Activated CD4-positive, alpha-beta T cell treated with anti-CD3 and anti-CD28 coated beads, Interleukin-2, amount 50 U/mL, for 48 hours (primary cell): ENCODE data around the gene XYLT2.
"Not testable (repeated sequence)": the region's sequence is repeated elsewhere in the genome, so short reads cannot be mapped to it uniquely, and the experiment has no call there.

Experiments
- DNase-seq, 2 experiments: peaks; one replicate each; pipeline ENCODE4 v3.0.0-alpha.2; 2020

Gene XYLT2

GRCh38 chr17:50345432-50346312 lies at the start of gene XYLT2:
XYLT2 (plus strand) TSS chr17:50346126; CDS start chr17:50346141, 15 bp downstream.
- DNase-seq: peak; percentile 88

- peak; percentile 83 to 87 for DNase-seq
These were observed 48.5 kb upstream of the XYLT2 start for GRCh38 chr17:50297407-50297865.

GRCh38 chr17:50298018-50298417 lies 47.9 kb upstream of the XYLT2 start:
- DNase-seq: no peak

GRCh38 chr17:50299776-50300175 lies 46.1 kb upstream of the XYLT2 start:
- no peak for DNase-seq

GRCh38 chr17:50300824-50301223 lies 45.1 kb upstream of the XYLT2 start:
- not testable (repeated sequence) for DNase-seq

GRCh38 chr17:50301891-50302584 lies 43.9 kb upstream of the XYLT2 start:
- DNase-seq: no peak

- DNase-seq: no peak
These were observed 42.9 kb upstream of the XYLT2 start for GRCh38 chr17:50303051-50303450.

GRCh38 chr17:50303596-50303995 lies 42.3 kb upstream of the XYLT2 start:
- DNase-seq: no peak

- DNase-seq: peak in 1 of 2 experiments; percentile 16
These were observed 41.0 kb upstream of the XYLT2 start for GRCh38 chr17:50304781-50305404.

GRCh38 chr17:50307654-50308053 lies 38.3 kb upstream of the XYLT2 start:
- no peak for DNase-seq

- no peak for DNase-seq
These were observed 37.3 kb upstream of the XYLT2 start for GRCh38 chr17:50308666-50309065.

- no peak for DNase-seq
These were observed 35.3 kb upstream of the XYLT2 start for GRCh38 chr17:50310455-50311111.

GRCh38 chr17:50311112-50311460 lies 34.8 kb upstream of the XYLT2 start:
- peak in 1 of 2 experiments; percentile 18 for DNase-seq

- DNase-seq: no peak
These were observed 34.4 kb upstream of the XYLT2 start for GRCh38 chr17:50311483-50311882.

- no peak for DNase-seq
These were observed 33.6 kb upstream of the XYLT2 start for GRCh38 chr17:50312308-50312707.

- no peak for DNase-seq
These were observed 31.4 kb upstream of the XYLT2 start for GRCh38 chr17:50314456-50315011.

GRCh38 chr17:50316016-50316587 lies 29.8 kb upstream of the XYLT2 start:
- DNase-seq: no peak

GRCh38 chr17:50316660-50317059 lies 29.3 kb upstream of the XYLT2 start:
- not testable (repeated sequence) for DNase-seq

- DNase-seq: no peak
These were observed 28.8 kb upstream of the XYLT2 start for GRCh38 chr17:50317121-50317520.

GRCh38 chr17:50318501-50319285 lies 27.2 kb upstream of the XYLT2 start:
- DNase-seq: no peak

- no peak for DNase-seq
These were observed 26.5 kb upstream of the XYLT2 start for GRCh38 chr17:50319306-50320004.
